Suppressor macrophage (primary cell): Measurements from ENCODE around the gene CRABP1.

Experiments
- DNase-seq, 4 experiments: peaks; one replicate each; pipeline ENCODE4 v3.0.0-alpha.2; 2020 to 2022

The CRABP1 gene

DNA sequence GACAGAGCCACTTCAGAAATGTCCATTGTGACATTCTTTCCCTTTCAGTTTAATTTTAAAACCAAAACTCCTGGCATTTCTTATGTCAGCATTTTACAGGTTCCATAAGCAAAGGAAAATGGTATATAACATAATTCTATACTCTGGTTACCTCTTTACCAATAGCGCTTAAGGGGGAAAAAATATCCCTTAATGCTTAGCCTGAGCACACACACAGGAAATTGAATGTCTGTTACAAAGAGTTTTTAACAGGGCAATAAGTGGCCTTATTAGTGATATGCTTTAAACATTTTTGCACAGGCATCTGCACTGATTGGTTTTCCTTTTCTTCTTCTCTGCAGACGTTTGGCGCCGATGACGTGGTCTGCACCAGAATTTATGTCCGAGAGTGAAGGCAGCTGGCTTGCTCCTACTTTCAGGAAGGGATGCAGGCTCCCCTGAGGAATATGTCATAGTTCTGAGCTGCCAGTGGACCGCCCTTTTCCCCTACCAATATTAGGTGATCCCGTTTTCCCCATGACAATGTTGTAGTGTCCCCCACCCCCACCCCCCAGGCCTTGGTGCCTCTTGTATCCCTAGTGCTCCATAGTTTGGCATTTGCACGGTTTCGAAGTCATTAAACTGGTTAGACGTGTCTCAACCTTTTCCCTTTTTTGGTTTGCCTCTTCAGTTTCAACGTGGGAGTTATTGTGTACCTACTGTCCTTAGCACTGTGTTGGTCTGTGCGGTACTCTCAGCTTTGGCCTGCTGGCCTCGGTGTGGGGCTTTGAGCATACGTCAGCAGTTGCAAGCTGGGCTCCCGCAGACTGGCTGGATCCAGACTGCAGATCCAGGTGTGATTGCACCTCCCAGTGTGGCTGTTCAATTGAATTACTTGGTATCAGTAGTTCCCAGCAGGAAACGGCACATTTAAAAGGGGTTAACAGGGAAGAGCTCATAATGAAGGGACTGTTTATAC, 7.7 kb downstream of the CRABP1 start:
- no peak for DNase-seq

- no peak for DNase-seq
These were observed 9.9 kb downstream of the CRABP1 start for GRCh38 chr15:78350058-78350457.

- no peak for DNase-seq
These were observed 11.4 kb downstream of the CRABP1 start for GRCh38 chr15:78351539-78351938.

GRCh38 chr15:78353093-78353492, 12.9 kb downstream of the CRABP1 start:
- DNase-seq = no peak

- DNase-seq = no peak
These were observed 15.0 kb downstream of the CRABP1 start for GRCh38 chr15:78355177-78355576.

DNA sequence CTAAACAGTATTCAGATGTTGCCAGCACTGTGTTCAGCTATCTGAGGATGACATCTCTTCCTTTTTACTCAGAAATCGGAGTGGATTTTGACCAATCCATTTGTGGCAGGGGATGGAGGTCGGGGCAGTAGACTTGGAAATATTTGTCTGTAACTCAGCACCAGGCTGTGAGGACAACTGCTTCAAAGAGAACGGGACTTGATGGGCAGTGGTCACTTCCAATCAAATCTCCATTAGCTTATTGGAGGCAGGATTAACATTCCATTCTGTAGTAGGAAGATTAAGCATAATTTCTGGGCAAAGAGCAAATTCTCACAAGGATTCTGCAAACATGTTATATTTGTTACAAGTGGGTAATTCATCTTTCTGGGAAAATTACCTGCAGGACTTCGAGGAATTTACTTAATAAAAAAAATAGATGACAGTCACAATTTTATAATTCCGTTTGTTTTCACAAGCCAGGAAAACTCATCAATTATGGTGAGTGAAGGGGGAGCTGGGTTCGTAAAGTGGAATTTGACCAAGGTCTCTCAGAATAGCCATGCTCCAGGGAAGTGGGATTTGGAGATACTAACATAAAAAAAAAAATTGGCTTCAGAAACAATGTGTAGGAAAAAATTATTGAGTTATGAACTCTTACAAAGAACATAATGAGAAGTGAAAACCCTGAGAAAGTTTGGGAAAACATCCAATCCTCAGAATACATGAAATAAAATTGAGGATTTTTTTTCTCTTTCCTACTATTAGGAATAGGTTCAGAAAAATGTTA, 18.1 kb downstream of the CRABP1 start:
- no peak for DNase-seq

DNA sequence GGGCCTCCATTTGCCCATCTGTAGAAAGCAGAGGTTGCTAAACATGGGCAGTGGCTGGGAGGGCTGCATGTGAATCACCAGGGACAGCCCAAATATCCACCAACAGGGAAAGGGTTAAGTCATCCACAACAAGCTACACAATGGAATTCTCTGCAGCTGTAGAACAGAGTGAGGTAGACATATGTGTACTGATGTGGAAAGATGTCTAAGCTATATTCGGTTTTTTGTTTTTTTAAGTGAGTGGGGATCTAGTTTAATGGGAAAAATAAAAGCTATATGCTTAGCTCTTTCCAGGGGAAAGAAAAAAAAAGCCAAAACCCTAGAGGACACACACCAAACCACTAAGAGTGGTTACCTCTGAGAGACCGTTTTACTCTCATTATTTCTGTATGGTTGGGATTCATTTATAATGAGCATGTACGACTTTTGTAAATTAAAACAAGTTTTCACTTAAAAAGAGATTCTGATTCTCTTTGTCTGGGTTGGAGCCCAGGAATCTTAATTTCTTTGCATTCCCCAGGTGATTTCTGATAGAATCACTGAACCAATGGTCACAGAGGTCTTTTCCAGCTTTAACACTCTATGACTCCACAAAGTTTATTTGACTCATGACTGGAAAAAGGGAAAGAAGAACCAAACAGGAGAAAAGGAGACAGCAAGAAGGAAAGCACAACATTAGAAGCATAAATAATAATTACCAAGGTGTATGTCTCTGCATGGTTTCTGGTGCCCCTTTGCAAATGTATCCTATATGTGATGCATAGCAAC, 19.1 kb downstream of the CRABP1 start:
- DNase-seq = no peak

GRCh38 chr15:78360367-78360801, 20.2 kb downstream of the CRABP1 start:
- no peak for DNase-seq

GRCh38 chr15:78360958-78361718, 21.0 kb downstream of the CRABP1 start:
- DNase-seq = peak; percentile 59 to 73 (median 68)

DNA sequence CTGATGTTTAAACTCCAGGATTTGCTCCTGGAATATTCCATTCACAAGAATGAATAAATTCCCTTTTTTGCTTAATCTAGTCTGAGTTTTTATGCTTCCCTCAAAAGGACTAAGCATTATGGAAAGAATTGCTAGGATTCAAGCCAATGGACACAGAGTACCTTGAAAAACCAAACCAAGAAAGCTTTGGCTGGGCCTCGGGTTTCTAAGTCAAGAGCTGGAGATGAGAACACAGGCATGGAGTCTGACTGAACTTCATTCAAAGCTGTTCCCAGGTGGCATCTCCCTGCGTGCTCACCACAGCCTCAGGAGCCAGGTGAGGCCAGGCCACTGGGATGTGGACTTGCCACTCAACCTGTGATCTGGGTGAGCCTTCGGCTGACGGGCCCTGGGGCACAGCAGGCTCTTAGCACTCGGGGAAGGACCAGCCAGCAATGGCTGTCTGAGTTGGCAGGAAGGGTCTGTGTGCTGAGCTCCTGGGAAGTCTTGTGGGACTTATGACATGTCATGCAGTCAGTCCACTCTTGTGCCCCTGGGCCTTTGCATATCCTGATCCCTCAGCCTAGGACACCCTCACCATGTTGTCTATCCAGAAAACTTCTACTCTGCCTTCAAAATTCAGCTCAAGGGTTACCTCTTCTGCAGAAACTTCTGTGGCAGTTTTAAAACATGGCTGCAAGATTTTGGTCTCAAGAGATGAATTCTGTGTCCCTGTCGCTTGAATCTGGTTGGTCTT, 21.8 kb downstream of the CRABP1 start:
- no peak for DNase-seq

DNA sequence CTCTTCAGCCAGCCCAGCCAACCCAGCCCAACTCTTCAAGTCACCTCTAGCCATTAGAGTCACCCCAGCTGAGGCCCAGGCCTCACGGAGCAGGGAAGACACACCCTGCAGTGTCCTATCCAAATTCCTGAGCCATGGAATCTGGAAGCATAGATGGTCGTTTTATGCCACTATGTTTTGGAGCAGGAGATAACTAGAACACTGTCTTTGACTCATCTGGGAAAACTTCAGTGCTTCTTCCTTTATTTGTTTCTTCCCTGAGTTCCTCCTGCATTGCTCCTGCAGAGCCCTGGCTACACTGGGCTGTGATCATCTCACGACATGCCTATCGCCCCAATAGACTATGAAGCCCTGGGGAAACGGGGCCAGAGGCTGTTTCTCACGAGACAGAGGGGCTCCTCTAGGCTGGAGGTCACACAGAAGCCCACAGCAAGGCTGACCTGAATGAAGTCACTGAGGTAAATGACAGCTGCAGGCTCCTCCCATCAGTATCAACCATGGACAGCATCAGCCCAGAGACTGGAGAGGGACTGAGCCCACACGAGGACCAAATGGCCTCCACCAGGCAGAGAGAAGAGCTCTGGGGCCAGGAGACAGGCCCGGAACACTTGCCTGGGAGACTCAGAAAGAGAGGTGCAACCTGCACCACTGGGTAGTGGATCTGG, 22.7 kb downstream of the CRABP1 start:
- DNase-seq = no peak

GRCh38 chr15:78363381-78363734, 23.2 kb downstream of the CRABP1 start:
- DNase-seq = no peak

- DNase-seq = no peak
These were observed 24.1 kb downstream of the CRABP1 start for GRCh38 chr15:78364233-78364632.

- peak in 3 of 4 experiments; percentile 4 to 29 (median 25) for DNase-seq
These were observed 25.8 kb downstream of the CRABP1 start for GRCh38 chr15:78365917-78366316.

GRCh38 chr15:78366342-78366741, 26.2 kb downstream of the CRABP1 start:
- DNase-seq = no peak

DNA sequence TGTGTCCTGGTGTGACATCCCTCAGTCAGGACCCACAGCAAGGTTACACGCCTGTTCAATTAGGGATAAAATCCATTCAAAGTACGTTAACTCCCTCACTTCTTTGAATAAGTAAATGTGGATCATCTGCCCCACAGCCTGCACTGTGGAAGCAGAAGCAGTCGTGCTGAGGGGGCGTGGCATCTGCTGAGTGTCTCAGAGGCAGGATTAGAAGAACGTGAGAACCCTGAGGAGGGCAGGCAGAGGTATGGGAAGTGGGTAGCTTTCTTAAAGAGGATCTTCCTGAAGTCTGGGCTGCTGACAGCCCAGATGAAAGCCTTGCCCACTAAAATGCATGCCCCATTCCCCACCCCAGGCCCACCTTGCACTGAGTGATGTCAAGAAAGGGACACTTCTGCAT, 28.5 kb downstream of the CRABP1 start:
- peak; percentile 34 to 65 (median 52) for DNase-seq

GRCh38 chr15:78369161-78369560, 29.0 kb downstream of the CRABP1 start:
- DNase-seq = no peak

DNA sequence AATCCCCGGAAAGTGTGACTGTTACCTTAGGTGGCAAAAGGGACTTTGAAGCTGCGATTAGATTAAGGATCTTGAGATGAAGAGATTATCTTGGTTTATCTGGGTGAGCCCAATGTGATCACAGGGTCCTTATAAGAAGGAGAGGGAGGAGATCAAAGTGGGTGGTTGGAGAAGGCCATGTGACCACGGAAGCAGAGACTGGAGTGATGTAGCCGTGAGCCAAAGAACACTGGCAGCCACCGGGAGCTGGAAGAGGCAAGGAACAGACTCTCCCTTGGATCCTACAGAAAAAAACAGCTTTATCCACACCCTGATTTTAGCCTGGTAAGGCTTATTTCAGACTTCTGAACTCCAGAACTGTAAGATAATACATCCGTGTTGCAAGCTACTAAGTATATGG, 29.9 kb downstream of the CRABP1 start:
- DNase-seq = no peak

DNA sequence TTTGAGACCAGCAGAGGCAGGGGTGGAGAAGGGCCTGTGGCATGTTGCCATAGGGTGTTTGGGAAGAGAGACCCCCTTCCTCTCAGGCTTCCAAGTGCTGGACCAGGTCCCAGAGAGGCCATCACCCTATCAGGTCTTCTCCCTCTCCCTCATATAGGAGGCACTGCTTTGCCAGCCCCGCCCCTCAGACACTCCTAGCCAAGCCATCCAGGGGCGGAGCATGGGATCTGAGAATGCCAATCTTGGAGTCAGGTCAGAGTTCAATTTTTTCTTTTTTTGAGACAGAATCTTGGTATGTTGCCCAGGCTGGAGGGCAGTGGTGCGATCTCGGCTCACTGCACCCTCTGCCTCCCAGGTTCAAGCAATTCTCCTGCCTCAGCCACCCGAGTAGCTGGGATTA, 32.7 kb downstream of the CRABP1 start:
- no peak for DNase-seq
